Right atrium auricular region (tissue), 2 donors: Measurements from ENCODE around the gene RASAL2. TPM values are rescaled to one million over a fixed set of nuclear protein-coding genes. Genes with fewer than 3 reads are reported as not detected.
"Not testable (repeated sequence)": the region's sequence is repeated elsewhere in the genome, so short reads cannot be mapped to it uniquely, and the experiment has no call there.

Source experiments
- DNase-seq: peaks from one replicate; pipeline ENCODE4 v3.0.0-alpha.2; 2019; ENCODE audit warnings: low spot score
- H3K27ac ChIP-seq, 2 donors: fragments of 200-600 bp; sonication (generic); 1 replicate in 1 of 2; 2 replicates in 1 of 2; pipeline ENCODE4 v1.5.1; 2016 to 2019
- H3K27me3 ChIP-seq, 2 donors: fragments of 200-600 bp; sonication (generic); one replicate each; pipeline versions ENCODE4 v1.5.1 to v1.6.0; 2017 to 2019
- H3K36me3 ChIP-seq: fragments of 200-600 bp; sonication (generic); one replicate; pipeline ENCODE4 v1.5.1; 2016
- H3K4me1 ChIP-seq, 2 donors: fragments of 200-600 bp; sonication (generic); one replicate each; pipeline versions ENCODE4 v1.5.1 to v1.6.0; 2017 to 2019
- H3K4me3 ChIP-seq, 2 donors: fragments of 200-600 bp; sonication (generic); 1 replicate in 1 of 2; 2 replicates in 1 of 2; pipeline ENCODE4 v1.5.1; 2017 to 2019; ENCODE audit warnings: mild to moderate bottlenecking in 1 of 2, moderate library complexity in 1 of 2
- H3K9me3 ChIP-seq, 2 donors: fragments of 200-600 bp; sonication (generic); one replicate each; pipeline ENCODE4 v1.5.1; 2019
- total RNA-seq, 2 donors: library from RNA; depleted of rRNA; stranded (reverse); fragments of >200 nt; gene quantifications; one replicate each; pipeline ENCODE4 v1.1.0, GENCODE V29; 2016
- TF ChIP-seq, protein P1 (sequence below), 2 donors: fragments of 200-600 bp; sonication (generic); IDR thresholded peaks; one replicate each; pipeline ENCODE4 v1.5.1; 2019; ENCODE audit warnings: antibody characterized with exemption in 2 of 2

Gene RASAL2
- total RNA-seq, 2 donors from 2014 or later, result 34.1 to 44.7 TPM

DNA sequence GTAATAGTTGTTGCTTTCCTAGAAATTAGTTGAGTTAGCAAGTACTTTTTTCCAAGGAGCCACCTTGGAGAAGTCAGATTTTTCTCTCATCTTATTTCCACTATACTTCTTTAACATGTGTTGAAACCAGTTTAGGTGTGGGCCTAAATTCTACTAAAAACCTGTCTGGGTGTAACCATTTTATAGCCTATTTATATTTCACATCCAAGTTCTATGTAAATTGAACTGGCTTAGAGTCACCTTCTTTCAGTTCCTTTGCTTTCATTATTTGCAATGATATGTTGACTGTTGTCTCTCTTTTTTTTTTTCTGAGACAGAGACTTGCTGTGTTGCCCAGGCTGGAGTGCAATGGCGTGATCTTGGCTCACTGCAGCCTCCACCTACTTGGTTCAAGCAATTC, 207.2 kb downstream of the RASAL2 start:
- H3K4me1 ChIP-seq, result peaks cover 0 to 6% of the 10 kb centered on the region in 2 donors
- no peak for DNase-seq
- H3K27ac ChIP-seq, result no peak overlapping the region
- no peaks in the 10 kb centered on the region for H3K9me3 ChIP-seq
- no peak overlapping the region for H3K4me3 ChIP-seq
- no peaks in the 10 kb centered on the region for H3K27me3 ChIP-seq
- H3K36me3 ChIP-seq, result no peaks in the 10 kb centered on the region
- TF ChIP-seq, protein P1, sequence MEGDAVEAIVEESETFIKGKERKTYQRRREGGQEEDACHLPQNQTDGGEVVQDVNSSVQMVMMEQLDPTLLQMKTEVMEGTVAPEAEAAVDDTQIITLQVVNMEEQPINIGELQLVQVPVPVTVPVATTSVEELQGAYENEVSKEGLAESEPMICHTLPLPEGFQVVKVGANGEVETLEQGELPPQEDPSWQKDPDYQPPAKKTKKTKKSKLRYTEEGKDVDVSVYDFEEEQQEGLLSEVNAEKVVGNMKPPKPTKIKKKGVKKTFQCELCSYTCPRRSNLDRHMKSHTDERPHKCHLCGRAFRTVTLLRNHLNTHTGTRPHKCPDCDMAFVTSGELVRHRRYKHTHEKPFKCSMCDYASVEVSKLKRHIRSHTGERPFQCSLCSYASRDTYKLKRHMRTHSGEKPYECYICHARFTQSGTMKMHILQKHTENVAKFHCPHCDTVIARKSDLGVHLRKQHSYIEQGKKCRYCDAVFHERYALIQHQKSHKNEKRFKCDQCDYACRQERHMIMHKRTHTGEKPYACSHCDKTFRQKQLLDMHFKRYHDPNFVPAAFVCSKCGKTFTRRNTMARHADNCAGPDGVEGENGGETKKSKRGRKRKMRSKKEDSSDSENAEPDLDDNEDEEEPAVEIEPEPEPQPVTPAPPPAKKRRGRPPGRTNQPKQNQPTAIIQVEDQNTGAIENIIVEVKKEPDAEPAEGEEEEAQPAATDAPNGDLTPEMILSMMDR (IDR thresholded peaks at IDR 0.05), result no peak

DNA sequence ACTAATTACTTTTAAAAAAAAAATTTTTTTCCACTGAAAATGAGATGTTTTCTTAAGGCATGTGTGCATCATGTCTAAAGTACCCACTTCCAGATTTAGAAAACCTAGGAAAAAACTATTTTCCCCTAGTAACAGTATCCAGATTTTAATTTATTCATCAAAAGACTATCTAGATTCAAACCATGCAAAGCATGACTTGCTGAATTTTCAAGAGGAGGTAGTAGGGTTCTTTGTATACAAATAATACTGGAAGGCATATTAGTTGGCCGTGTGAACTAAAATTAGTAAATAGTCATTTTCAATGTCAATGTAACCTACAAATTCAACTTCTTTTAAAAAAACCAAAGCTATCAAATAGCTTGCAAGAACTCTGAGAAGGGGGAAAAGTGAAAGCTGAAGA, 213.4 kb downstream of the RASAL2 start:
- no peak overlapping the region for H3K27ac ChIP-seq
- no peaks in the 10 kb centered on the region for H3K9me3 ChIP-seq
- H3K4me1 ChIP-seq, result peaks cover 0 to 9% of the 10 kb centered on the region in 2 donors
- no peaks in the 10 kb centered on the region for H3K27me3 ChIP-seq
- H3K36me3 ChIP-seq, result no peaks in the 10 kb centered on the region
- DNase-seq, result no peak
- TF ChIP-seq, protein P1 (IDR thresholded peaks at IDR 0.05), result no peak
- no peak overlapping the region for H3K4me3 ChIP-seq

DNA sequence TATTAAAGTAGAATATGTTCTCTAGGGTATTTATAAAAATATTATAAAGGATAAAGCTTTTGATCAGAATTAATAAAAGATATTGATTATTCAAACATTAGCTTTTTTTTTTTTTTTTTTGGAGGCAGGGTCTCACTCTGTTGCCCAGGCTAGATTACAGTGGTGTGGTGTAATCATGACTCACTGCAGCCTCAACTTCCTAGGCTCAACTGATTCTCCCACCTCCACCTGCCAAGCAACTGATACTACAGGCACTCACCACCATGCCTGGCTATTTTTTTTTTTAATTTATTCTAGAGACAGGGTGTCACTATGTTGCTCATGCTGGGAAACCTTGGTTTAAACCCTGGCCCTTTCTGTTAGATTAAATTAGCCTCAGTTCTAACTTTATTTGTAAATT, 214.5 kb downstream of the RASAL2 start:
- no peak overlapping the region for H3K4me3 ChIP-seq
- H3K9me3 ChIP-seq, result no peaks in the 10 kb centered on the region
- TF ChIP-seq, protein P1 (IDR thresholded peaks at IDR 0.05), result no peak
- no peak for DNase-seq
- H3K27me3 ChIP-seq, result no peaks in the 10 kb centered on the region
- no peak overlapping the region for H3K27ac ChIP-seq
- H3K4me1 ChIP-seq, result peaks cover 0 to 9% of the 10 kb centered on the region in 2 donors
- H3K36me3 ChIP-seq, result no peaks in the 10 kb centered on the region

DNA sequence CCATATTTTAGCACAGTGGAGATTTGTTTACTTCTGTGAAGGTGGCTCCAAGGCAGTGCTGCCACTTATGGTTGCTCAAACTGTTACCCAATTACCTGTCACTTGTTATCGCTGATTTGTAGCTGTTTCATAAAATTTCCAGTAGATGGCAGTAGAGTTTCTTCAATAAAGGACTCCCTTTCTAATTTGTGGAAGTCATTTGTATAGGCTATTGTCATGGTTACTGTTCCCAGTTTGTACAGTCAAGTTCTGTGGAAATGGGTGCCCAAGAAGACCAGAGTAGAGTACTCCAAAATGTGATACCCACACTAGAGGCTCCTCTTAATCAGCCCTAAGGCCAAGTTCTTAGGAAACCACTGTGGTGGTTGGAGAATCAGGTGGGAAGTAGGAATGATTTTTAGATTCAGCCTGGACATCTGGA, 216.8 kb downstream of the RASAL2 start:
- TF ChIP-seq, protein P1 (IDR thresholded peaks at IDR 0.05), result peak; percentile 48 to 80
- no peak overlapping the region for H3K4me3 ChIP-seq
- no peaks in the 10 kb centered on the region for H3K27me3 ChIP-seq
- no peaks in the 10 kb centered on the region for H3K36me3 ChIP-seq
- DNase-seq, result no peak
- H3K9me3 ChIP-seq, result no peaks in the 10 kb centered on the region
- peaks cover 0 to 9% of the 10 kb centered on the region in 2 donors for H3K4me1 ChIP-seq
- no peak overlapping the region for H3K27ac ChIP-seq

DNA sequence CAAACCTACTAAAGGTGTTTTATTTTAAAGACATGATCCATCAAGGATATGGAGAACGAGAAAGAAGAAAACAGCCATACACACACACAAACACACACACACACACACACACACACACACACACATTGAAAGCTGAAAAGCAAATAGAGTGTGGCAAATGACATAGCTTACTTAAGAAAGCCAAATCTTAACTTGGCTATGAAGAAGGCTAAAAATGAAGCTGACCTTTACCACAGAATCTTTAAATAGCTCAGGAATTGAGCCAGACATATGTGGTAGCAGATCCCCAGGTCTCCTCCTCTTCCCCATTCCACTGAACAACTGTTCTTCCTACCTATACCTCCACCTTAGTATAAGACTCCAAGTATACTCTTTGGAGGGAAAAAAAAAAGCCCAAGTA, 217.3 kb downstream of the RASAL2 start:
- no peak for DNase-seq
- H3K27me3 ChIP-seq, result no peaks in the 10 kb centered on the region
- H3K27ac ChIP-seq, result no peak overlapping the region
- H3K9me3 ChIP-seq, result no peaks in the 10 kb centered on the region
- TF ChIP-seq, protein P1 (IDR thresholded peaks at IDR 0.05), result no peak
- peaks cover 0 to 9% of the 10 kb centered on the region in 2 donors for H3K4me1 ChIP-seq
- no peaks in the 10 kb centered on the region for H3K36me3 ChIP-seq
- H3K4me3 ChIP-seq, result no peak overlapping the region

DNA sequence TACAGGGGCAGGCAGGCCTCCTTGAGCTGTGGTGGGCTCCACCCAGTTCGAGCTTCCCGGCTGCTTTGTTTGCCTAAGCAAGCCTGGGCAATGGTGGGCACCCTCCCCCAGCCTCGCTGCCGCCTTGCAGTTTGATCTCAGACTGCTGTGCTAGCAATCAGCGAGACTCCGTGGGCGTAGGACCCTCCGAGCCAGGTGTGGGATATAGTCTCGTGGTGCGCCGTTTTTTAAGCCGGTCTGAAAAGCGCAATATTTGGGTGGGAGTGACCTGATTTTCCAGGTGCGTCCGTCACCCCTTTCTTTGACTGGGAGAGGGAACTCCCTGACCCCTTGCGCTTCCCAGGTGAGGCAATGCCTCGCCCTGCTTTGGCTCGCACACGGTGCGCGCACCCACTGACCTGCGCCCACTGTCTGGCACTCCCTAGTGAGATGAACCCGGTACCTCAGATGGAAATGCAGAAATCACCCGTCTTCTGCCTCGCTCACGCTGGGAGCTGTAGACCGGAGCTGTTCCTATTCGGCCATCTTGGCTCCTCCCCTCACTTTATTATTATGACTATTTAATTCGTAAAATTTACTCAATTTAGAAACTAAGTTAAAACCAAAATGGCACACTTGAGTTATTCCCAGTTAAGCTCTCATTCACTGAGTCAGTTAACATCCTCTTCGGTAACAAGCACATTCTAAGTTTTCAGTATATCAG, 226.5 kb downstream of the RASAL2 start:
- not testable (repeated sequence) for H3K27me3 ChIP-seq, H3K4me1 ChIP-seq, H3K4me3 ChIP-seq, DNase-seq, H3K9me3 ChIP-seq, H3K27ac ChIP-seq, H3K36me3 ChIP-seq
